WI38 (cell line): ENCODE results near the gene ZKSCAN2.
A peak's percentile ranks its signal among the peaks of the same experiment; 100 is the strongest.

ENCODE experiments used
- H3K4me3 ChIP-seq: 2 replicates; pipeline ENCODE4 v1.5.1; 2011; ENCODE audit warnings: low read depth, mild to moderate bottlenecking, control low read depth, low read length
- TF ChIP-seq, protein P1 (sequence below): IDR thresholded peaks from 2 replicates; pipeline ENCODE4 v1.5.1; 2012; ENCODE audit warnings: low read depth, mild to moderate bottlenecking, control low read depth, low read length

ZKSCAN2 gene

GRCh38 chr16:25257956-25258860 is 563 bp upstream of the ZKSCAN2 start:
- peak overlapping the region; percentile 89 for H3K4me3 ChIP-seq
- TF ChIP-seq, protein P1, sequence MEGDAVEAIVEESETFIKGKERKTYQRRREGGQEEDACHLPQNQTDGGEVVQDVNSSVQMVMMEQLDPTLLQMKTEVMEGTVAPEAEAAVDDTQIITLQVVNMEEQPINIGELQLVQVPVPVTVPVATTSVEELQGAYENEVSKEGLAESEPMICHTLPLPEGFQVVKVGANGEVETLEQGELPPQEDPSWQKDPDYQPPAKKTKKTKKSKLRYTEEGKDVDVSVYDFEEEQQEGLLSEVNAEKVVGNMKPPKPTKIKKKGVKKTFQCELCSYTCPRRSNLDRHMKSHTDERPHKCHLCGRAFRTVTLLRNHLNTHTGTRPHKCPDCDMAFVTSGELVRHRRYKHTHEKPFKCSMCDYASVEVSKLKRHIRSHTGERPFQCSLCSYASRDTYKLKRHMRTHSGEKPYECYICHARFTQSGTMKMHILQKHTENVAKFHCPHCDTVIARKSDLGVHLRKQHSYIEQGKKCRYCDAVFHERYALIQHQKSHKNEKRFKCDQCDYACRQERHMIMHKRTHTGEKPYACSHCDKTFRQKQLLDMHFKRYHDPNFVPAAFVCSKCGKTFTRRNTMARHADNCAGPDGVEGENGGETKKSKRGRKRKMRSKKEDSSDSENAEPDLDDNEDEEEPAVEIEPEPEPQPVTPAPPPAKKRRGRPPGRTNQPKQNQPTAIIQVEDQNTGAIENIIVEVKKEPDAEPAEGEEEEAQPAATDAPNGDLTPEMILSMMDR, result no peak

GRCh38 chr16:25256695-25257469 is 763 bp downstream of the ZKSCAN2 start:
- H3K4me3 ChIP-seq, result peak overlapping the region; percentile 89

DNA sequence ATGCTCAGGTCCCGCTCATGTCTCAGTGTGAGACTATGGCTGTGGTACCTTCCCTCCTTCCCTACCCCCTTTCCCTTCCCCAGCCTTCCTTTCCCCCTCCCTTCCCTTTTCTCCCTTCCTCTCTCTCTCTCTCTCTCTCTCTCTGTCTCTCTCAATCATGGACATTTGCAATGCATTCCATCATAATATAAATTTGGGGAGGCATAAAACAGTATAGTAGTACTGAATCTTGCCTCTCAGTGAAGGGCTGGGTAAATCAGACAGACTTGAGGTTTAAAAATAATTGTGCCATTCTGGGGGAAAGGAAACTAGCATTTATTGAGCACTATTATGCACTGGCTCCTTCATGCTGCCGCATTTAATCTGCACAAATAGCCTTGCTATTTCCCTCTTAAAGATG is 4.3 kb downstream of the ZKSCAN2 start:
- TF ChIP-seq, protein P1, result no peak
- H3K4me3 ChIP-seq, result no peak overlapping the region

More at GRCh38 chr16:25256695-25257469, 763 bp downstream of the ZKSCAN2 start:
- TF ChIP-seq, protein P1, result no peak

DNA sequence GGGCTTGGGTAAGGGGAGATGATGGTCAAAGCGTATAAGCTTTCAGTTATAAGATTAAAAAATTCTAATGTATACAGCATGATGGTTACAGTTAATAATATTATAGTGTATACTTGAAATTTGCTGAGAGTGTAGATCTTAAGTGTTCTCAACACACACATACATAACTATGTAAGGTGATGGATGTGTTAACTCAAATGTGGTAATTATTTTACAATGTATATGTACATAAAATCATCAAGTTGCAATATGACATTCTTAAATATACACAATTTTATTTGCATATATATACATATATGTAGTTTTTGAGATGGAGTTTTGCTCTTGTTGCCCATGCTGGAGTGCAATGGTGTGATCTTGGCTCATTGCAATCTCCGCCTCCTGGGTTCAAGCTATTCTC is 7.2 kb downstream of the ZKSCAN2 start:
- TF ChIP-seq, protein P1, result no peak
- H3K4me3 ChIP-seq, result no peak overlapping the region

DNA sequence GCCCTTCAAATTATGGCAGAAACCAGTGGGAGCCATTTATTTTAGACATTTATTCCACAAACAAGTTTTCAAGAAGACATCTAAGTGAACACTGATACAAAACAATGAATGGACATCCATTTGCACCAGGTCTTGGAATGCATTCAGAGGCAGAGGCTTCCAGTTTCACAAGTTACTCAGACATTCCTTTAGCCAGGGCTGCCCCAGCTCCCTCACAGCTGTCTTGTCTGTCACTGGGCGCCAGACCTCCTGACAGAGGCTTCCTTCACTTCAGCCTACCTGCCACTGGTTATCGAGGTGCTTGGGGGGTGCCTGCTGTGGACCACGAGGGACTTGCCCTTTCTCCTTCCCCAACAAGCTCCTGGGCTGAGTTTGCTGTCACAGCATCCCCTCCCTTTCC is 21.7 kb downstream of the ZKSCAN2 start:
- H3K4me3 ChIP-seq, result no peak overlapping the region
- TF ChIP-seq, protein P1, result no peak

GRCh38 chr16:25228372-25228771 is 29.3 kb downstream of the ZKSCAN2 start:
- TF ChIP-seq, protein P1, result no peak
- no peak overlapping the region for H3K4me3 ChIP-seq
